Osteoblast (primary cell): ENCODE results near the gene SEZ6L. TPM values are rescaled to one million over a fixed set of nuclear protein-coding genes. Genes with fewer than 3 reads are reported as not detected.

Experiments
- DNase-seq: peaks from one replicate; pipeline ENCODE4 v3.0.0; 2011; ENCODE audit warnings: low spot score, mixed read lengths; ENCODE audit not compliant: insufficient read length; ENCODE audit errors: missing footprints
- H2AFZ ChIP-seq: 2 replicates; pipeline ENCODE4 v1.6.0; 2011; ENCODE audit warnings: mild to moderate bottlenecking, low read length
- H3K27ac ChIP-seq: 2 replicates; pipeline ENCODE4 v1.5.1; 2011; ENCODE audit warnings: mild to moderate bottlenecking, low read depth, low read length, moderate library complexity
- H3K27me3 ChIP-seq: 2 replicates; pipeline ENCODE4 v1.6.0; 2012; ENCODE audit warnings: mild to moderate bottlenecking, control low read depth, inconsistent platforms, low read length, moderate library complexity; ENCODE audit not compliant: insufficient read depth
- H3K36me3 ChIP-seq: 2 replicates; pipeline ENCODE4 v1.5.1; 2011; ENCODE audit warnings: mild to moderate bottlenecking, low read length, control low read depth, moderate library complexity; ENCODE audit not compliant: insufficient read depth
- H3K4me1 ChIP-seq: 2 replicates; pipeline ENCODE4 v1.5.1; 2011; ENCODE audit warnings: mild to moderate bottlenecking, low read length, control low read depth, moderate library complexity; ENCODE audit not compliant: insufficient read depth
- H3K4me2 ChIP-seq: 2 replicates; pipeline ENCODE4 v1.6.0; 2011; ENCODE audit warnings: mild to moderate bottlenecking, low read length; ENCODE audit not compliant: insufficient read depth
- H3K4me3 ChIP-seq: fragments of 200-600 bp; sonication (generic); 3 replicates; pipeline ENCODE4 v1.5.1; 2012; ENCODE audit warnings: mild to moderate bottlenecking, low read length, inconsistent platforms; ENCODE audit not compliant: insufficient read depth
- H3K79me2 ChIP-seq: 2 replicates; pipeline ENCODE4 v1.6.0; 2012; ENCODE audit warnings: mild to moderate bottlenecking, low read length, control low read depth, inconsistent platforms; ENCODE audit not compliant: insufficient read depth
- H3K9me3 ChIP-seq: 2 replicates; pipeline ENCODE4 v1.5.1; 2011; ENCODE audit warnings: low read depth, low read length, control low read depth
- H4K20me1 ChIP-seq: 2 replicates; pipeline ENCODE4 v1.6.0; 2012; ENCODE audit warnings: mild to moderate bottlenecking, low read length, control low read depth; ENCODE audit not compliant: insufficient read depth
- CTCF ChIP-seq: IDR thresholded peaks from 2 replicates; pipeline ENCODE4 v1.5.1; 2011; ENCODE audit warnings: mild to moderate bottlenecking, low read depth, low read length, moderate library complexity; ENCODE audit errors: extremely low read depth
- total RNA-seq: library from RNA; depleted of rRNA; stranded (reverse); fragments of >200 nt; gene quantifications from 2 replicates; pipeline ENCODE4 v1.2.3, GENCODE V29; 2012

The SEZ6L gene
- total RNA-seq, 1 donor: not detected

DNA sequence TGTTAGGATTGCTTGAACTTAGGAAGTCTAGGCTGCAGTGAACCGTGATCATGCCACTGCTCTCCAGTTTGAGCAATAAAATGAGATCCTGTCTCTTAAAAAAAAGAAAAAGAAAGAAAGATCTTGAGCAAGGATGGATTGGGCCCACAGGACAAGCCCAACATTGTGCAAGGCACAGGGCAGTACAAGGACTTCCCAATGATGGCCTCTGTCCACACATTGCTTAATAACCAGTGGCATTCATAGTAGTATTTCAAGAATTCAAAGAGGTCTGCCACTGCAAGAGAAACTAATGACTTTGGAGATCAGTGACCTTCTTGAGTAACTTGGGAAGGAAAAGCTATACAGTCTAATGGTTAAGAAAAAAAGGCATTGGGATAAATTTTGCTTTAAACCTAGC lies 44.6 kb downstream of the SEZ6L start:
- H3K9me3 ChIP-seq: no peaks in the 10 kb centered on the region
- H3K4me3 ChIP-seq: no peak overlapping the region
- no peaks in the 10 kb centered on the region for H4K20me1 ChIP-seq
- no peak for DNase-seq
- TF ChIP-seq CTCF: no peak
- H3K36me3 ChIP-seq: no peaks in the 10 kb centered on the region
- H3K4me1 ChIP-seq: no peaks in the 10 kb centered on the region
- no peak overlapping the region for H2AFZ ChIP-seq
- H3K27ac ChIP-seq: no peak overlapping the region
- no peak overlapping the region for H3K4me2 ChIP-seq
- H3K27me3 ChIP-seq: no peaks in the 10 kb centered on the region
- H3K79me2 ChIP-seq: no peaks in the 10 kb centered on the region

DNA sequence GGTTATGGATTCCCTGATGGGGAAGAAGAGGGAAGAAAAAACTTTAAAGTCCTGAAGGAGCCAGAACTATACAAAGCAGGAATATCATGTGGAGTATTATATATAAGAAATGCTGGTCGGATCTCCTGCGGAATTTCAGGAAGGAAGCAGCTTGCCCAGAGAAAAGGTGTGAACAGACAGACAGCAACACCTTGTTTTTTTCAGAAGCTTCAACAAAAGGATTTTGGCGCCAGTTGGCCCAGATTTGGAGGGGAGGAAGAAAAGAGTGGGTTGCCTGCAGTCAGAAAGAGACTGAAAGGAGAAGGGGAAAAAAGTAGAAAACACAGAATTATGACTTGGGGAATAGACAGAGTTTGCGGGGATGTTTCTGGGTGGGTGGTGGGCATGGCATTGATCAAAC lies 45.2 kb downstream of the SEZ6L start:
- Histone ChIP-seq H3K4me3 (no peak overlapping the region), H4K20me1 (no peaks in the 10 kb centered on the region), H3K9me3 (no peaks in the 10 kb centered on the region), H3K79me2 (no peaks in the 10 kb centered on the region), H3K36me3 (no peaks in the 10 kb centered on the region), H3K27ac (no peak overlapping the region), H3K27me3 (no peaks in the 10 kb centered on the region), H3K4me1 (no peaks in the 10 kb centered on the region), H3K4me2 (no peak overlapping the region), H2AFZ (no peak overlapping the region)
- TF ChIP-seq CTCF: no peak
- no peak for DNase-seq

DNA sequence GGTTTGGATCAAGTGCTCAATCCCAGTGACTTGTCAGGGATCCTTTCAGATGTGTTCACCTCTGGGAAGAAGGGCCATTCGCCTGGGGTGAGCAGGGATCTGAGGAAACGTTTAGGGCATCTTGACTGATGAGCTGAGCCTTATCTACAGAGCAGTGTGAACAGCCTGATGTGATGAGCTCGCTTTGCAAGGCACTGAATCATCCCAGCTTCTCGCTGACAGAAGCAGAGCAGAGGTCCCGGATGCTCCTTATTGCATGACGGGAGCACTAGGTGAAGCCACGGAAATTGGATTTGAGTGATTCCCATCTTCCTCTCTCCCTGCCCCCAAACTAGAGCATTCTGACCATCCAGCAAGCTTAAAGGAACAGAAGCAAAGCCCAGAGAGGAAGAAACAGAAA lies 46.5 kb downstream of the SEZ6L start:
- H3K27ac ChIP-seq: no peak overlapping the region
- no peaks in the 10 kb centered on the region for H3K27me3 ChIP-seq
- H3K79me2 ChIP-seq: no peaks in the 10 kb centered on the region
- no peak overlapping the region for H3K4me3 ChIP-seq
- no peaks in the 10 kb centered on the region for H3K36me3 ChIP-seq
- H4K20me1 ChIP-seq: no peaks in the 10 kb centered on the region
- no peaks in the 10 kb centered on the region for H3K4me1 ChIP-seq
- no peaks in the 10 kb centered on the region for H3K9me3 ChIP-seq
- no peak for DNase-seq
- H2AFZ ChIP-seq: no peak overlapping the region
- no peak overlapping the region for H3K4me2 ChIP-seq
- TF ChIP-seq CTCF: no peak

GRCh38 chr22:26225207-26225606 lies 55.9 kb downstream of the SEZ6L start:
- TF ChIP-seq CTCF: no peak
- no peaks in the 10 kb centered on the region for H4K20me1 ChIP-seq
- H3K4me2 ChIP-seq: no peak overlapping the region
- no peak overlapping the region for H2AFZ ChIP-seq
- no peak overlapping the region for H3K4me3 ChIP-seq
- H3K27ac ChIP-seq: no peak overlapping the region
- H3K9me3 ChIP-seq: no peaks in the 10 kb centered on the region
- H3K36me3 ChIP-seq: no peaks in the 10 kb centered on the region
- no peaks in the 10 kb centered on the region for H3K79me2 ChIP-seq
- no peaks in the 10 kb centered on the region for H3K27me3 ChIP-seq
- no peaks in the 10 kb centered on the region for H3K4me1 ChIP-seq
- DNase-seq: no peak
